ENCODE results near the gene PCDHA9.

The PCDHA9 gene

DNA sequence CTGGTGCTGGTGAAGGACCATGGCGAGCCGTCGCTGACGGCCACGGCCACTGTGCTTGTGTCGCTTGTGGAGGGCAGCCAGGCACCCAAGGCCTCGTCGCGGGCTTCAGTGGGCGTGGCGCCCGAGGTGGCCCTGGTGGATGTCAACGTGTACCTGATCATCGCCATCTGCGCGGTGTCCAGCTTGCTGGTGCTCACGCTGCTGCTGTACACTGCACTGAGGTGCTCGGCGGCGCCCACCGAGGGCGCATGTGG lies 9.7 kb downstream of the PCDHA9 start:
- H3K4me3 ChIP-seq (ENCODE audit: low read depth, low read length): no peak overlapping the region
- TF ChIP-seq, protein P1, sequence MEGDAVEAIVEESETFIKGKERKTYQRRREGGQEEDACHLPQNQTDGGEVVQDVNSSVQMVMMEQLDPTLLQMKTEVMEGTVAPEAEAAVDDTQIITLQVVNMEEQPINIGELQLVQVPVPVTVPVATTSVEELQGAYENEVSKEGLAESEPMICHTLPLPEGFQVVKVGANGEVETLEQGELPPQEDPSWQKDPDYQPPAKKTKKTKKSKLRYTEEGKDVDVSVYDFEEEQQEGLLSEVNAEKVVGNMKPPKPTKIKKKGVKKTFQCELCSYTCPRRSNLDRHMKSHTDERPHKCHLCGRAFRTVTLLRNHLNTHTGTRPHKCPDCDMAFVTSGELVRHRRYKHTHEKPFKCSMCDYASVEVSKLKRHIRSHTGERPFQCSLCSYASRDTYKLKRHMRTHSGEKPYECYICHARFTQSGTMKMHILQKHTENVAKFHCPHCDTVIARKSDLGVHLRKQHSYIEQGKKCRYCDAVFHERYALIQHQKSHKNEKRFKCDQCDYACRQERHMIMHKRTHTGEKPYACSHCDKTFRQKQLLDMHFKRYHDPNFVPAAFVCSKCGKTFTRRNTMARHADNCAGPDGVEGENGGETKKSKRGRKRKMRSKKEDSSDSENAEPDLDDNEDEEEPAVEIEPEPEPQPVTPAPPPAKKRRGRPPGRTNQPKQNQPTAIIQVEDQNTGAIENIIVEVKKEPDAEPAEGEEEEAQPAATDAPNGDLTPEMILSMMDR (IDR thresholded peaks at IDR 0.05; ENCODE audit: low read depth, low read length): no peak
- no peak for DNase-seq (ENCODE audit: low read depth)

DNA sequence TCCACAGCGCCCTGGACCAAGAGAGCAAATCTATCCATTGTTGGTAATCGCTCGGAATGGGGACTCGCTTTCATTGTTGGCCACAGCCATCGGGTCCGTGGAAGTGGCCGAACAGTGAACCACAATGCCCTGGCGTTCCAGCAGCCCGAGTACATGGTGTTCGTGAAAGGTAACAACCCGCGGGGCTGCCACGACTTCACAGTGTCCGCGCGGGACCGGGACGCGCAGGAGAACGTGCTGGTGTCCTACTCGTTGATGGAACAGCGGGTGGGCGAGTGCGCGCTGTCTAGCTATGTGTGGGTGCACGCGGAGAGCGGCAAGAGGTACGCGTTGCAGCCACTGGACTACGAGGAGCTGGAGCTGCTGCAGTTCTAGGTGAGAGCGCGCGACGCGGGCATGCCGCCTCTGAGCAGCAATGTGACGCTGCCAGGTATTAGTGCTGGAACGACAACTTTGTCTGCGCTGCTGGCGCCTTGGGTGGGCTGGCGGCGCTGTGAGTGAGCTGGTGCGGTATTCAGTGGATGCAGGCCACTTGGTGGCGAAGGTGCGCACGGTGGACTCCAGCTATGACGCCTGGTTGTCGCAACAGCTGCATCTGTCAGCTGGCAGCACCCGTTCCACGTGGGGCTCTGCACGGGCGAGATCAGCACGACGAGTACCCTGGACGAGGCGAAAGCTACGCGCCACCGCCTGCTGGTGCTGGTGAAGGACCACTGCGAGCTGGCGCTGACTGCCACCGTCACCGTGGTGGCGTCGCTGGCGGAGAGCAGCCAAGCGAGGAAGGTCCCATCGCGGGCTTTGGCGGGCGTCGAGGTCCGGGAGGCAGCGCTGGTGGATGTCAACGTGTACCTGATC lies 14.5 kb downstream of the PCDHA9 start:
- TF ChIP-seq, protein P1 (IDR thresholded peaks at IDR 0.05; ENCODE audit: low read depth, low read length): no peak
- TF ChIP-seq, protein P2, sequence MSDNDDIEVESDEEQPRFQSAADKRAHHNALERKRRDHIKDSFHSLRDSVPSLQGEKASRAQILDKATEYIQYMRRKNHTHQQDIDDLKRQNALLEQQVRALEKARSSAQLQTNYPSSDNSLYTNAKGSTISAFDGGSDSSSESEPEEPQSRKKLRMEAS (IDR thresholded peaks at IDR 0.05; ENCODE audit: low read depth, low read length): no peak
- no peak for TF ChIP-seq MYC (IDR thresholded peaks at IDR 0.05; ENCODE audit: low read depth, low read length)
- no peak overlapping the region for H3K4me3 ChIP-seq (ENCODE audit: low read depth, low read length)
- no peak for DNase-seq (ENCODE audit: low read depth)

DNA sequence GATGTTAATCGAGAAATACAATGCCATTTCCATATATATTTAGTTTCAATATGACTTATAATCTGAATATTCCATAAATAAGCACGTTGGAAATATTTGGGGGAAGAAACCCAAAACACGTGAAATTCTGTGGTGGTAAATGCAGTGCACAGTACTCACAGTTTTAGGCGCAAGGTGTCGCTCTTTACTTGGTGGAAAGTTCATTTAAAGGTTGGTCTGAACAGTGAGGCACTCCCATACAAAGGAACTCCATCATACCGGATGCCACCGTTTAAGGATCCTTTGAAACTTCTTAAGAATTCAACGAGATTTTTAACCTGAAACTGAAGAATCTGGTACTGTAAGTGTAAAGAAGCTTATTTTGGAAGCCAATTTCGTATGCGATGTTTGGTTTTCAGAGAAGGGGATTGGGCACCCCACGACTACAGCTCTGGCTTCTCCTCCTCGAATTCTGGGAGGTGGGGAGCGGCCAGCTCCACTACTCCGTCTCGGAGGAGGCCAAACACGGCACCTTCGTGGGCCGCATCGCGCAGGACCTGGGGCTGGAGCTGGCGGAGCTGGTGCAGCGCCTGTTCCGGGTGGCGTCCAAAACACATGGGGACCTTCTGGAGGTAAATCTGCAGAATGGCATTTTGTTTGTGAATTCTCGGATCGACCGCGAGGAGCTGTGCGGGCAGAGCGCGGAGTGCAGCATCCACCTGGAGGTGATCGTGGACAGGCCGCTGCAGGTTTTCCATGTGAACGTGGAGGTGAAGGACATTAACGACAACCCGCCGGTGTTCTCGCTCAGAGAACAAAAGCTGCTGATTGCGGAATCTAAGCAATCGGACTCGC lies 20.8 kb downstream of the PCDHA9 start, which contains the start of gene PCDHA11:
Gene PCDHA11 (plus strand): TSS at position 237 of the 834 bp plus-strand sequence. CDS start 147 bp downstream, at position 384.
- DNase-seq (ENCODE audit: low read depth): peak; percentile 30
- H3K4me3 ChIP-seq (ENCODE audit: low read depth, low read length): no peak within 1 kb of the TSS
- TF ChIP-seq, protein P2 (IDR thresholded peaks at IDR 0.05; ENCODE audit: low read depth, low read length): no peak
- TF ChIP-seq POLR2A (IDR thresholded peaks at IDR 0.05; ENCODE audit: extremely low read depth, insufficient read length) (no peak), MYC (IDR thresholded peaks at IDR 0.05; ENCODE audit: low read depth, low read length) (no peak)
- TF ChIP-seq, protein P1 (IDR thresholded peaks at IDR 0.05; ENCODE audit: low read depth, low read length): no peak

DNA sequence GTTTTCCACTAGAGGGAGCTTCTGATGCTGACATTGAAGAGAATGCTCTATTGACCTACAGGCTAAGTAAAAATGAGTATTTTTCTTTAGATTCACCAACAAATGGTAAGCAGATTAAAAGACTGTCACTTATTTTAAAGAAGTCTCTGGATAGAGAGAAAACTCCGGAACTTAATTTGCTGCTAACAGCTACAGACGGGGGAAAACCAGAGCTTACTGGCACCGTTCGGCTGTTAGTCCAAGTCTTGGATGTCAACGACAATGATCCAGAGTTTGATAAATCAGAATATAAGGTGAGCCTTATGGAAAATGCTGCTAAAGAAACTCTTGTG lies 21.3 kb downstream of the PCDHA9 start:
- H3K4me3 ChIP-seq (ENCODE audit: low read depth, low read length): no peak overlapping the region
- TF ChIP-seq, protein P1 (IDR thresholded peaks at IDR 0.05; ENCODE audit: low read depth, low read length): peak; percentile 56
- TF ChIP-seq, protein P2 (IDR thresholded peaks at IDR 0.05; ENCODE audit: low read depth, low read length): no peak
- TF ChIP-seq MYC (IDR thresholded peaks at IDR 0.05; ENCODE audit: low read depth, low read length) (no peak), POLR2A (IDR thresholded peaks at IDR 0.05; ENCODE audit: extremely low read depth, insufficient read length) (no peak)
- DNase-seq (ENCODE audit: low read depth): no peak

DNA sequence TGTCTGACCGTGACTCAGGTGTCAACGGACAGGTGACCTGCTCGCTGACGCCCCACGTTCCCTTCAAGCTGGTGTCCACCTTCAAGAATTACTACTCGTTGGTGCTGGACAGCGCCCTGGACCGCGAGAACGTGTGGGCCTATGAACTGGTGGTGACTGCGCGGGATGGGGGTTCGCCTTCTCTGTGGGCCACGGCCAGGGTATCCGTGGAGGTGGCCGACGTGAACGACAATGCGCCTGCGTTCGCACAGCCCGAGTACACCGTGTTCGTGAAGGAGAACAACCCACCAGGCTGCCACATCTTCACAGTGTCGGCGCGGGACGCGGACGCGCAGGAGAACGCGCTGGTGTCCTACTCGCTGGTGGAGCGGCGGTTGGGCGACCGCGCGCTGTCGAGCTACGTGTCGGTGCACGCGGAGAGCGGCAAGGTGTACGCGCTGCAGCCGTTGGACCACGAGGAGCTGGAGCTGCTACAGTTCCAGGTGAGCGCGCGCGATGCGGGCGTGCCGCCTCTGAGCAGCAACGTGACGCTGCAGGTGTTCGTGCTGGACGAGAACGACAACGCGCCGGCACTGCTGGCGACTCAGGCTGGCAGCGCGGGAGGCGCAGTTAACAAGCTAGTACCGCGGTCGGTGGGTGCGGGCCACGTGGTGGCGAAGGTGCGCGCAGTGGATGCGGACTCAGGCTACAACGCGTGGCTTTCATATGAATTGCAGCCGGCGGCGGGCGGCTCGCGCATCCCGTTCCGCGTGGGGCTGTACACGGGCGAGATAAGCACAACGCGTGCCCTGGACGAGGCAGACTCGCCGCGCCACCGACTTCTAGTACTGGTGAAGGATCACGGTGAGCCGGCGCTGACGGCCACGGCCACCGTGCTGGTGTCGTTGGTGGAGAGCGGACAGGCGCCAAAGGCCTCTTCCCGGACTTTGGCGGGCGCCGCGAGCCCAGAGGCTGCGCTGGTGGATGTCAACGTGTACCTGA lies 22.3 kb downstream of the PCDHA9 start:
- TF ChIP-seq, protein P2 (IDR thresholded peaks at IDR 0.05; ENCODE audit: low read depth, low read length): no peak
- DNase-seq (ENCODE audit: low read depth): no peak
- H3K4me3 ChIP-seq (ENCODE audit: low read depth, low read length): no peak overlapping the region

Data from NB4 (cell line).